Tongue (tissue), 2 donors: Measurements from ENCODE around the gene TLCD1. TPM values are rescaled to one million over a fixed set of nuclear protein-coding genes. Genes with fewer than 3 reads are reported as not detected.

Source experiments
- DNase-seq: peaks from one replicate; pipeline ENCODE4 v3.0.0-alpha.2; 2015
- total RNA-seq: library from RNA; depleted of rRNA; stranded (reverse); fragments of >200 nt; gene quantifications from one replicate; pipeline ENCODE4 v1.2.3, GENCODE V29; 2014

The TLCD1 gene
- total RNA-seq, 1 donor from 2014 or later, result not detected

DNA sequence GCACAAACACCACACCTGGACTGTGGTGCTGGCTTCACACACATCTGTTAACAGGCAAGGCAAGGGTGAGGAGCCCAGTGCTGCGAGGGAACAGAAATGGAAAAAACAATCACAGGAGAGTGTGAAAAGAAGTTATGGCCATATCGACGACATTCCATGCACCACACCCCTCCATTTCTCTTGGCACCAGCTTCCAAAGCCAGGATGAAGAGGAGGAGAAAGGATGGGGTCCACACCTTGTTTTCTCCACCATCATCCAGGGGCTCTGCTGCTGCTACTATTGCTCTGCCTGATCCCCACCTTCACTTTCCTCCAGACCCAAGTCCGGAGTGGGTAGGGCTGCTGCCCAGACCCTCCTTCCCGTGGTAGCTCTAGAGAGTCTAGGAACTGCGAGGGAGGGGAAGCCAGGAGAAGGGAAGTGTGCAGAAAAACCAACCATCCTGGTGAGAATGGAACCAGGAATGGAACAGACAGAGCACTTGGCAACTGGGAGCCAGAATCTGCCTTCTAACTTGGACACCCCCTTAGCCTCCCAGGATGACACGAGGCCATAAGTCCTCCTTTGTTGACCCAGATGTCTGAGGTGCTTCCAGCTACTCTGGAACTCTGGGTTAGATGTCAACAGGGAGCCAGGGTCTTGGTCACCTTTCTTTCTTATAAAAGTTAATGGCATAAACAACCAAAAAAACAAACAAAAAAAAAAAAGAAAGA lies 13.2 kb downstream of the TLCD1 start:
- DNase-seq, result no peak

DNA sequence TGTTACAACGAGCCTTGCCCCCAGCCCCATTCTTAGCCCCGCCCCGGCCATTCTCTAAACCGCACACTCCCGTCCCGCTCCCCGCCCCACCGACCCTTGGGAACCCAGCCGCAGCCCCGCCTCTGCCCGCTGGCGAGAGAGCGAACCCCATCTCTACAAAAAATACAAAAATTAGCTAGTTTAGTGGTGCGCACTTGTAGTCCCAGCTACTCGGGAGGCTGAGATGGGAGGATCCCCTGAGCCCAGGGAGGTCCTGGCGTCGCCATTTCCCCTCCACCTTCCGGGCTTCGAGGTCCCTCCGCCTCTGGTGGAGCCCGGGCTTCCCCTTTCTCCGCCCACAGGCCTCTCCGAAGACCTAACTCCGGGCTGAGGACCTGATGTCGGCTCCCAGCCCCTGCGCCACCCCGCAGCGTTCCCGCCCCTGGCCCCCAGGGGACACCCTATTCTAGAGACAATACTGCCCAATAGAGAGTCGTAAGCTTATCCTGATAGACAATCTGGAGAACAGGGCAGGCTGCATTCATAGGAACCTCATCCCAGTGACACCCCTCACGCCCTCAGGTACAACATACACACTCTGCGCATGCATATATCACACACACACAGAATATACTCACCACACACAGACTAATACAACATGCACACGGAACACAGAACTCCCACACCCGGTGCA lies 13.9 kb downstream of the TLCD1 start:
- DNase-seq, result peak; percentile 60

GRCh38 chr17:28711723-28712031 lies 14.4 kb downstream of the TLCD1 start, which contains the start of gene PROCA1:
PROCA1 (minus strand) TSS chr17:28711888; CDS start chr17:28711660, 228 bp downstream.
- DNase-seq, result no peak

GRCh38 chr17:28710861-28711722 lies 14.9 kb downstream of the TLCD1 start:
- DNase-seq, result peak; percentile 96

- DNase-seq, result no peak
Observed at GRCh38 chr17:28707339-28707720, 18.7 kb downstream of the TLCD1 start.

GRCh38 chr17:28706471-28707338 lies 19.3 kb downstream of the TLCD1 start:
- DNase-seq, result no peak

GRCh38 chr17:28705728-28706334 lies 20.2 kb downstream of the TLCD1 start:
- DNase-seq, result no peak

DNA sequence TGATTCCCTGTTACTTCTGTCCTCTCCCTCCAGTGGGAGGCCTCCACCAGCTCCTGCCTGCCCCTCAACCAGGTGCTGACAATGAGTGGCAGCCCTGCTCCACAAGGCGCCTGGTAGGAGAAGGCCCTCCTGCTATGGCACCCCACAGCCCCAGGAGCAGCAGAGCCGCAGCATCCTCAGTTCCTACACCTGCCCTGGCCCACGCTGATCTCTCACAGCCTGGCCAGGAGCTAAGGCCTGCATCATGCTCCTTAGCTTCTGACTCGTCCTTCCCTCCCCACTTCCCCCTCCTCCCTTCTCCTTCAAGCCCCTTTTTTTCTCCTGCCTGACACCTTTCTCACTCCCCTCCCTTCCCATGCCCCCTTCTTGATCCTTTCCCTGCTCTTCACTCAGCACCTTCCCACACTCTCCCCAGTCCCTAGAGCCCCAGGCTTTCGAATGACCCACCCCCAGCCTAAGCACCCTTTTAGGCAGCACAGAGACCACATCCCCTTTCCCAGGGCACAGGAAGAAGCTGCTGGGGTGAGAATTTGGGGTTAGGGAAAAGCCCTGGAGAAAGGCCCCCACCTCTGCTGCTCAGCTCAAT lies 20.9 kb downstream of the TLCD1 start:
- no peak for DNase-seq

DNA sequence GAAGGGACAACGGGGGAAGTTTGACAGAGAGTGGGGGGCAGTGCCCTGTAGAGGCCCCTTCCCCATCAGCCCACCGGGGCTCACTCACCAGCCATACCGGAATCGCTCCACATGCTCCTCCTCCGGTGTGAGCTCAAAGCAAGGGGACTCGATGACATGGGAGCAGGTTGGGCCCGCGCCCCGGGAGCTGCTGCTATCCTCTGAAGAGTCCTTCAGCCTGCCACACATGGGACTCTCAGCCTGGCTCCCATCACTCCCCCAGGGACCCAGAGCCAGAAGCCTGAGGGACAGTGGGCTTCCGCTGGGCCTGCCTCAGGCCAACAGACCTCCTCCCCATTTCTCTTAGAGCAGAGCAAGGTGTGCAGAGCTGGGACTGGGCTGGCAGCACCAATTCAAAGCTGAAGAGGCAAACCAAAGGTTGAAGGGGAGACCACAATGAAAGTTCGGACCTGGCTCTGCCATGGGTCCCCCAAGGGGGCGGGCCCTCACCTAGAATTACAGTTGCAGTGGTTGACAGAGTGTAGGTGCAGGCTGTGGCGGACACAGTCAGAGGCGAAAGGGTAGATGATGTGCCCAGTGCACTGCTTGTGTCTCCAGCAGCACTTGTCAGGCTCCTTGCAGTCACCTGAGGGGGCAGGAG lies 21.7 kb downstream of the TLCD1 start:
- DNase-seq, result no peak

GRCh38 chr17:28703552-28704218 lies 22.3 kb downstream of the TLCD1 start:
- DNase-seq, result no peak

GRCh38 chr17:28702752-28703150 lies 23.3 kb downstream of the TLCD1 start:
- no peak for DNase-seq

DNA sequence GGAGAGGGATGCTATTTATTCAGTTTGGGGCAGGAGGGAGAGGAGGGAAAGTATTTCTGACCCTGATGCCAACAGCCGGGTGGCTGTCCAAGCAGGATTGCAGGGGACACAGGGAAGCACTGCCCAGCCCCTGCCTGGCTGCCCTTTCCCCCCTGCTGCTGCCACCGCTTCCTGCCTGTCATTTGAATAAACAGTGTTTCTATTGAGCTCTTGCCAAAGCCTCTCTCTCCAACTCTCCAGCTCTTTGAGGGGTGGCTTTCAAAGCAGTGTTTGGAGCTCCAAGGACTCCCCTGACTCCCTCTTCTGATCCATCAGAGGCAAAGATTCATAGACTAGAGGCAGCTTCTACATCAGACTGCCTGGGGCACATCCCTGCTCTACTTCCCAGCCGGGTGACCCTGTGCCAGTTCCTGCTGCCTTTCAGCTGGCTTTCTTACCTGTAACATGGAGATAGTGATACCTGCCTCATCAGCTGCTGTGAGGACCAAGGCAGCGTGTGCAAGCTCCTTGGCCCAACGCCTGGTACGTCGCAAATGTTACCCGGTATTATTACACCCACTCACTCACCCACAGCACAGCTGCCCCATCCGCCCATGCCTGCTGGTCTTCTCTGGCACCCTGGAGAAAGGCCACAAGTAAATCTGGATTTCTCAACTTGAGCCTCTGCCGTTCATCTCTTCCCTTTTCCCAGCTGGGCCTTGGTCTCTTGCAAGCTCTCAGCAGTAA lies 23.8 kb downstream of the TLCD1 start:
- DNase-seq, result no peak

GRCh38 chr17:28700830-28701492 lies 25.1 kb downstream of the TLCD1 start:
- no peak for DNase-seq

GRCh38 chr17:28700278-28700677 lies 25.8 kb downstream of the TLCD1 start:
- DNase-seq, result no peak

DNA sequence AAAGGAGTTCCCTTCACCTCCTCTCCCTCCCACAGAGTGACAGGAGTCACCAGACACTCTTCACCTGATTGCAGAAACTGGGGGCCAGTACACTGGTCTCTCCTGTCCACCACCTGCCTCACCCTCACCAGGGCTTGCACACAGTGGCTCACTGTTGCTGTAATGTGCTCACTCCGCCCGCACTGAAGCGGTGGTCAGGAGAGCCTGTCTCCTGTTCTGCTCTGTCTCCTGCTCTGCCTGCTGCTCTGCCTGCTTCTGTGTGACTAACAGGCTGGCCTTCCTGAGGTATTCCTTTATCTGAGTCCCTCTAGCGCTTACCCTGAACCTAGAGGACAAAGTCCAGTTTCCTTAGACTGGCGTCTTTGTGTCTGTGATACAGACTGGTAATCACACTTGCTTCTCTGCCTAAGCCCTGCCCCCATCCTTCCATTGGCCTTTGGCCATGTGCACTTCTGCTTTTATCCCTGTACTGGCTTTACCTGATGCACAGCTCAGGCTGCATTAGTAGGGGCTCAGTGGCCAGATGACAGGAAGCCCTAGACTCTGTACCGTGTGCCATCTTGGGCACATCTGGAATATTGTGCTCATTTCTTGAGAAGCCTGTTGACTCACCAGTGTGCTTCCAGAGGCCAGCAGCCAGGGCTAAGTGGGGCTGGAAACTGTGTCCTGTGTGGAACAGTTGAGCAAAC lies 27.6 kb downstream of the TLCD1 start:
- no peak for DNase-seq

GRCh38 chr17:28693869-28694268 lies 32.2 kb downstream of the TLCD1 start:
- no peak for DNase-seq

- DNase-seq, result no peak
Observed at GRCh38 chr17:28689011-28689410, 37.0 kb downstream of the TLCD1 start.

DNA sequence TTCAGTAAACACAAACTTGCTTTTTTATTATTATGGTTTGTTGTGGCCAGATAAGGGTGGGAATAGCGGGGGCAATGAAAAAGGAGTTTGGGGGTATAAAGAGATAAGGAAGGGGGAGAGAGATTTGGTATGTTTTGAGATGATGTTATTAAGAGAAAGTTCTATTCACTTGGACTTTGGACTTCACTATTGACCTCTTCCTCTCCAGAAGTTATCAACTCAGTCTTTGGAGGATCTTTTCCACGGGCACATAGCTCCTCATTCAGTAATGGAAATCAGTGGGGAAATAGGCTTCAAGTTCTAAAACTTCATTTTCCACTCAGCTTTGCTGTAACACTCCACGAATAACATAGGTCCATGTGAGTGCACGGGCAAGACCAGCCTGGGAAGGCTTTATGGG lies 37.6 kb downstream of the TLCD1 start:
- DNase-seq, result no peak
